ENCODE data around the gene NTRK2.

NTRK2 gene

GRCh38 chr9:85013703-85014102, 344.2 kb downstream of the NTRK2 start:
- no peak for DNase-seq (ENCODE audit: low read depth in 2 of 2)

- no peak for DNase-seq (ENCODE audit: low read depth in 2 of 2)
These were observed 344.8 kb downstream of the NTRK2 start for GRCh38 chr9:85014292-85014691.

GRCh38 chr9:85016384-85017006, 347.0 kb downstream of the NTRK2 start:
- DNase-seq (ENCODE audit: low read depth in 2 of 2): no peak

GRCh38 chr9:85020791-85021190, 351.3 kb downstream of the NTRK2 start:
- DNase-seq (ENCODE audit: low read depth in 2 of 2): no peak

- no peak for DNase-seq (ENCODE audit: low read depth in 2 of 2)
These were observed 352.2 kb downstream of the NTRK2 start for GRCh38 chr9:85021686-85022085.

- DNase-seq (ENCODE audit: low read depth in 2 of 2): no peak
These were observed 354.8 kb downstream of the NTRK2 start for GRCh38 chr9:85024374-85024773.

GRCh38 chr9:85025638-85026037, 356.1 kb downstream of the NTRK2 start:
- no peak for DNase-seq (ENCODE audit: low read depth in 2 of 2)

- DNase-seq (ENCODE audit: low read depth in 2 of 2): no peak
These were observed 358.3 kb downstream of the NTRK2 start for GRCh38 chr9:85027870-85028269.

GRCh38 chr9:85030316-85030715, 360.8 kb downstream of the NTRK2 start:
- no peak for DNase-seq (ENCODE audit: low read depth in 2 of 2)

- DNase-seq (ENCODE audit: low read depth in 2 of 2): no peak
These were observed 367.0 kb downstream of the NTRK2 start for GRCh38 chr9:85036496-85036895.

- DNase-seq (ENCODE audit: low read depth in 2 of 2): no peak
These were observed 368.5 kb downstream of the NTRK2 start for GRCh38 chr9:85038061-85038460.

- no peak for DNase-seq (ENCODE audit: low read depth in 2 of 2)
These were observed 369.5 kb downstream of the NTRK2 start for GRCh38 chr9:85038824-85039608.

GRCh38 chr9:85040146-85040545, 370.6 kb downstream of the NTRK2 start:
- DNase-seq (ENCODE audit: low read depth in 2 of 2): no peak

GRCh38 chr9:85040821-85041465, 371.4 kb downstream of the NTRK2 start:
- DNase-seq (ENCODE audit: low read depth in 2 of 2): no peak

- no peak for DNase-seq (ENCODE audit: low read depth in 2 of 2)
These were observed 372.1 kb downstream of the NTRK2 start for GRCh38 chr9:85041466-85042137.

- no peak for DNase-seq (ENCODE audit: low read depth in 2 of 2)
These were observed 373.6 kb downstream of the NTRK2 start for GRCh38 chr9:85042981-85043647.

- no peak for DNase-seq (ENCODE audit: low read depth in 2 of 2)
These were observed 375.7 kb downstream of the NTRK2 start for GRCh38 chr9:85045271-85045670.

GRCh38 chr9:85046475-85046874, 376.9 kb downstream of the NTRK2 start:
- no peak for DNase-seq (ENCODE audit: low read depth in 2 of 2)

GRCh38 chr9:85053206-85053786, 383.8 kb downstream of the NTRK2 start:
- DNase-seq (ENCODE audit: low read depth in 2 of 2): no peak

- no peak for DNase-seq (ENCODE audit: low read depth in 2 of 2)
These were observed 384.5 kb downstream of the NTRK2 start for GRCh38 chr9:85054017-85054416.

GRCh38 chr9:85055506-85056202, 386.1 kb downstream of the NTRK2 start:
- DNase-seq (ENCODE audit: low read depth in 2 of 2): no peak

Data from stimulated activated CD8-positive, alpha-beta memory T cell treated with anti-CD3 and anti-CD28 coated beads, Interleukin-15, amount 100 ng/mL, for 48 hours (primary cell).